Dermis microvascular lymphatic vessel endothelial cell (primary cell): ENCODE results near the gene HOXB3. TPM values are rescaled to one million over a fixed set of nuclear protein-coding genes. Genes with fewer than 3 reads are reported as not detected.
"Not testable (repeated sequence)": the region's sequence is repeated elsewhere in the genome, so short reads cannot be mapped to it uniquely, and the experiment has no call there.

Experiments
- DNase-seq, 2 donors: peaks; one replicate each; pipeline versions ENCODE4 v3.0.0 to v3.0.0-alpha.2; 2010; ENCODE audit warnings: low read depth in 2 of 2
- total RNA-seq: library from RNA; depleted of rRNA; stranded (reverse); fragments of >200 nt; gene quantifications from 2 replicates; pipeline ENCODE4 v1.2.1, GENCODE V29; 2014

Gene HOXB3
- total RNA-seq, 1 donor from 2014 or later, result 1.9 TPM

GRCh38 chr17:48547808-48548522, 42.1 kb downstream of the HOXB3 start:
- no peak for DNase-seq

GRCh38 chr17:48546924-48547807, 42.9 kb downstream of the HOXB3 start:
- no peak for DNase-seq

GRCh38 chr17:48546137-48546923, 43.7 kb downstream of the HOXB3 start:
- no peak for DNase-seq

- DNase-seq, result no peak
Measured at GRCh38 chr17:48545539-48545938, 44.5 kb downstream of the HOXB3 start.

- DNase-seq, result peak in 1 of 2 donors; percentile 56
Measured at GRCh38 chr17:48545022-48545375, 45.0 kb downstream of the HOXB3 start, which contains the start of gene HOXB2. TSS of gene HOXB2 (minus strand) at chr17:48545109. CDS start at chr17:48544911, 198 bp downstream.

GRCh38 chr17:48544349-48545021, 45.6 kb downstream of the HOXB3 start:
- peak in 1 of 2 donors; percentile 74 for DNase-seq

- DNase-seq, result peak in 1 of 2 donors; percentile 11
Measured at GRCh38 chr17:48543854-48544348, 46.1 kb downstream of the HOXB3 start.

GRCh38 chr17:48543107-48543853, 46.8 kb downstream of the HOXB3 start:
- DNase-seq, result peak in 1 of 2 donors; percentile 61

GRCh38 chr17:48542698-48543106, 47.3 kb downstream of the HOXB3 start:
- no peak for DNase-seq

GRCh38 chr17:48542114-48542656, 47.9 kb downstream of the HOXB3 start:
- DNase-seq, result peak in 1 of 2 donors; percentile 21

- peak in 1 of 2 donors; percentile 27 for DNase-seq
Measured at GRCh38 chr17:48541577-48542113, 48.4 kb downstream of the HOXB3 start.

- no peak for DNase-seq
Measured at GRCh38 chr17:48541036-48541576, 48.9 kb downstream of the HOXB3 start.

GRCh38 chr17:48540213-48540612, 49.8 kb downstream of the HOXB3 start:
- no peak for DNase-seq

- no peak for DNase-seq
Measured at GRCh38 chr17:48539177-48539576, 50.9 kb downstream of the HOXB3 start.

- DNase-seq, result no peak
Measured at GRCh38 chr17:48537316-48537715, 52.7 kb downstream of the HOXB3 start.

- not testable (repeated sequence) for DNase-seq
Measured at GRCh38 chr17:48535793-48536559, 54.1 kb downstream of the HOXB3 start.

- DNase-seq, result no peak
Measured at GRCh38 chr17:48532261-48532660, 57.8 kb downstream of the HOXB3 start.

- DNase-seq, result no peak
Measured at GRCh38 chr17:48530887-48531272, 59.2 kb downstream of the HOXB3 start, which contains the start of gene HOXB1. TSS of gene HOXB1 (minus strand) at chr17:48531011. CDS start at chr17:48530904, 107 bp downstream.
